Effector memory CD4-positive, alpha-beta T cell (primary cell): ENCODE data around the gene TBX4.

Experiments
- DNase-seq, 3 donors: peaks; one replicate each; pipeline ENCODE4 v3.0.0-alpha.2; 2020
- H3K27ac ChIP-seq: 2 replicates; pipeline ENCODE4 v1.7.0; 2013; ENCODE audit warnings: mild to moderate bottlenecking, low read length, moderate library complexity; ENCODE audit not compliant: insufficient read depth, poor library complexity, severe bottlenecking
- H3K27me3 ChIP-seq: replicated peaks from 2 replicates; pipeline ENCODE4 v1.7.0; 2013; ENCODE audit warnings: mild to moderate bottlenecking, low read length; ENCODE audit not compliant: insufficient read depth, control insufficient read depth, poor library complexity, severe bottlenecking
- H3K36me3 ChIP-seq: 2 replicates; pipeline ENCODE4 v1.7.0; 2013; ENCODE audit warnings: mild to moderate bottlenecking, low read length, moderate library complexity; ENCODE audit not compliant: control insufficient read depth, insufficient read depth
- H3K4me1 ChIP-seq: 2 replicates; pipeline ENCODE4 v1.7.0; 2013; ENCODE audit warnings: low read length, mild to moderate bottlenecking; ENCODE audit not compliant: control insufficient read depth, insufficient read depth, poor library complexity, severe bottlenecking
- H3K4me3 ChIP-seq: 2 replicates; pipeline ENCODE4 v1.7.0; 2013; ENCODE audit warnings: low read length, low read depth, mild to moderate bottlenecking; ENCODE audit not compliant: insufficient read depth, poor library complexity, severe bottlenecking
- H3K9me3 ChIP-seq: 2 replicates; pipeline ENCODE4 v1.7.0; 2013; ENCODE audit warnings: mild to moderate bottlenecking, low read length, moderate library complexity; ENCODE audit not compliant: control insufficient read depth

Gene TBX4

DNA sequence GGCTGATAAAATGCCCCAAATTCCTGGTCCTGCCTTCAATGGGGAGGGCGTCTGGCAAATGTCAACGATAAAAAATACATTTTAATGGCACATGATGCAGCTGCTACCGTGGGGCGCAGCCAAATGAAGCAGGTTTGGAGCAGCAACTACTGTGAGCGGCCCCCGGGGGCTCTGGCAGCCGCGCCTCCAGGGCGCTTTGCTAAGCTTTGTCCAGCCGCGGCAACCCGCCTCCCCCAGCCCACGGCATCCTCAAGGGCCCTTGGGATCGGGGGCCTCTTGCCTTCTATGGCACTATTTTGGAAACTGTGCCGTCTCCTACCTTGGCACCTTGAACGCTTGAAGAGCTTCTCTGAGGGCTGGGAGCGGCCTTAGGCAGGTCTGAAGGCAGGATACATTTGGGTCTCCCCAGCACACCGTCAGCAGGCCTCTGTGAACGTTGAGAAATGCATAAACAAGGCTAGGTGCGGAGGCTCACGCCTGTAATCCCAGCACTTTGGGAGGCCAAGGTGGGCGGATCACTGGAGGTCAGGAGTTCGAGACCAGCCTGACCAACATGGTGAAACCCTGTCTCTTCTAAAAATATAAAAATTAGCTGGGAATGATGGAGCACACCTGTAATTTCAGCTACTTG is 25.1 kb downstream of the TBX4 start:
- no peaks in the 10 kb centered on the region for H3K36me3 ChIP-seq
- H3K27ac ChIP-seq, result no peak overlapping the region
- H3K4me3 ChIP-seq, result no peak overlapping the region
- no peaks in the 10 kb centered on the region for H3K9me3 ChIP-seq
- no peak for DNase-seq
- no peaks in the 10 kb centered on the region for H3K4me1 ChIP-seq
- H3K27me3 ChIP-seq, result no peaks in the 10 kb centered on the region

DNA sequence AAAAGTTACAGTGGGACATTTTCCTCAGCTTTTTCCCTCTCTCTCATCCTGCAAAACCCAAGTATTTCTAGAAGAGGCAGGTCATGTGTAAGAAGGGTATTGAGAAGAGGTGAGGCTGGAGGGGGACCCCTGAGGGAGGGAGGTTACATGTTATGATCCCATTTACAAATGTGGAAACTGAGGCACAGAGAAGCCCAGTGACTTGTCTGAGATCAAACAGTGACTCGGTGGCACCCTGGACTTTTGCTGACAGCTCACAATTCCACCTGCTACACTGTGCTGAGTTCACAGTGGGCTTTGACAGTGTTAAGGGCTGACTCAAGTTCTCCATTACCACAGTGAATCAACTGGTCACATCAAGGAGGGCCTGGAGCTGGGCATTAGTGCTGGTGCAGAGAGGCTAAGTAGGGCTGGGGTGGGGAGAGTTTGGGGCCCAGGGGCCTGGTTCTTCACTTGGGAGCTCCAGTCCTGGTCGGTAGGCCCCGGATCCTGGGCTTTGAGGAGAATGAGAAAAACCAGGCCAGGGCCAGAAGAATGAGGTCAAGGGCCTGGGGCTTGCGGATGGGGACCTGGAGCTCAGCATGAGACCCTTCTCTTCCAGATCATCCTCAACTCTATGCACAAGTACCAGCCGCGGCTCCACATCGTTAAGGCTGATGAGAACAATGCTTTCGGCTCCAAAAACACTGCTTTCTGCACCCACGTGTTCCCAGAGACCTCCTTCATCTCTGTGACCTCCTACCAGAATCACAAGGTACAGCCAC is 26.0 kb downstream of the TBX4 start:
- Histone ChIP-seq H3K27ac (no peak overlapping the region), H3K4me3 (no peak overlapping the region), H3K36me3 (no peaks in the 10 kb centered on the region), H3K27me3 (no peaks in the 10 kb centered on the region), H3K4me1 (no peaks in the 10 kb centered on the region), H3K9me3 (no peaks in the 10 kb centered on the region)
- no peak for DNase-seq

DNA sequence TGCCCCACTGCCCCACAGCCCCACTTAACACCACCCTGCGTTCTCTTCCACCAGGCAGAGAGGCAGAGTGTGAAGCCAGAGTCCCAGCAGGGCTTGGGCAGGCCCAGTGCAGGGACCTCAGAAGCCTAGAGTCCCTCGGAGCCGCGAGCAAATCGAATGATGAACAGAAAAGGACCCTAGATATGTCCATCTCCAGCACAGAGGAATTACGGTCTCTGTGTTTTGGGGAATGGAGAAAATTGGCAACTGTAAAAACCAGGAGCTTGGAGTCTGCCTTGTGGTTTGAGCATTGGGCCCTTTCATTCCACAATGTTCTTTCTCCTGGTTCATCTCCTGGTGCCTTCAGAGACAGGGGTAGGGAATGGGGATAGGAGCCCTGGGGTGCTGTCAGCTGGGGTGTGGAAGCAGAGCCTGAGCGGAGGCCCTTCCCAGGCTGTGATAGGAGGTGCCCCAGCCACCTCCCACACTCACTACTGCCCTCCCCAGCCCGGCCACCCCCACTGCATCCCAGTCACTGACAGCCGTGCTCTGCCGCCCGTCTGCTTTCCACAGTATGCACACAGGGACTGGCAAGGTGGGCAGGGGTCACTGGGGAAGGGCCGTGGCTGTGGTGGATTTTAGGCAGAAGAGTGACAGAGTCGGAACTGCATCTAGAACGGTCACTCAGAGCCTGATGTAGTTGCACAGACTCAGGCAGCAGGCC is 26.7 kb downstream of the TBX4 start:
- Histone ChIP-seq H3K4me1 (no peaks in the 10 kb centered on the region), H3K4me3 (no peak overlapping the region), H3K27me3 (no peaks in the 10 kb centered on the region), H3K9me3 (no peaks in the 10 kb centered on the region), H3K27ac (no peak overlapping the region), H3K36me3 (no peaks in the 10 kb centered on the region)
- DNase-seq, result no peak

- Histone ChIP-seq H3K27me3 (no peaks in the 10 kb centered on the region), H3K9me3 (no peaks in the 10 kb centered on the region), H3K4me3 (no peak overlapping the region), H3K27ac (no peak overlapping the region), H3K4me1 (no peaks in the 10 kb centered on the region), H3K36me3 (no peaks in the 10 kb centered on the region)
- no peak for DNase-seq
Observed at GRCh38 chr17:61479493-61480413, 27.5 kb downstream of the TBX4 start.

- DNase-seq, result no peak
- Histone ChIP-seq H3K27me3 (no peaks in the 10 kb centered on the region), H3K27ac (no peak overlapping the region), H3K4me1 (no peaks in the 10 kb centered on the region), H3K9me3 (no peaks in the 10 kb centered on the region), H3K36me3 (no peaks in the 10 kb centered on the region), H3K4me3 (no peak overlapping the region)
Observed at GRCh38 chr17:61480414-61480807, 28.2 kb downstream of the TBX4 start.

- no peaks in the 10 kb centered on the region for H3K27me3 ChIP-seq
- no peaks in the 10 kb centered on the region for H3K4me1 ChIP-seq
- no peaks in the 10 kb centered on the region for H3K9me3 ChIP-seq
- H3K36me3 ChIP-seq, result no peaks in the 10 kb centered on the region
- H3K4me3 ChIP-seq, result no peak overlapping the region
- no peak for DNase-seq
- H3K27ac ChIP-seq, result no peak overlapping the region
Observed at GRCh38 chr17:61481421-61481820, 29.2 kb downstream of the TBX4 start.

DNA sequence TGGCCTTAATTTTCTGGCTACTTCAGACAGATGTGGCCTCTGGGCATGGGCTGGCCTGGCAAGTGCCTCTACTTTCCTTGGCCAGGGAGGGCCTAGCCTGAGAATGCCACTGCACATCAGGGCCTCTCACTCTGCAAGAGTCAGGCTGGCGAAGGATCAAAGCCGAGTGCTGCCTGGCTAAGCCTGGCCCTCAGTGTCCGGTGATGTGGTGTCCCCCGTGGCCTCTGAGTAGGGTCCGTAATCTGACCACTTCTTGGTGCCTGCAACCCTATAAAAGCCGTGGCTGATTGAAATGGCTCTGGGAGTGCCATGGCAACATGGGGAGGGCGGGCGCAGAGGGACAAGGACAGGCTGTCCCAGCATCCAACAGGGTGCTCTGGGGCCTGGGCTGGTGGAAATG is 30.2 kb downstream of the TBX4 start:
- H3K27me3 ChIP-seq, result no peaks in the 10 kb centered on the region
- H3K27ac ChIP-seq, result no peak overlapping the region
- no peaks in the 10 kb centered on the region for H3K36me3 ChIP-seq
- no peak for DNase-seq
- H3K9me3 ChIP-seq, result no peaks in the 10 kb centered on the region
- no peaks in the 10 kb centered on the region for H3K4me1 ChIP-seq
- no peak overlapping the region for H3K4me3 ChIP-seq

- Histone ChIP-seq H3K27me3 (no peaks in the 10 kb centered on the region), H3K27ac (no peak overlapping the region)
Observed at GRCh38 chr17:61483778-61484116, 31.5 kb downstream of the TBX4 start.

DNA sequence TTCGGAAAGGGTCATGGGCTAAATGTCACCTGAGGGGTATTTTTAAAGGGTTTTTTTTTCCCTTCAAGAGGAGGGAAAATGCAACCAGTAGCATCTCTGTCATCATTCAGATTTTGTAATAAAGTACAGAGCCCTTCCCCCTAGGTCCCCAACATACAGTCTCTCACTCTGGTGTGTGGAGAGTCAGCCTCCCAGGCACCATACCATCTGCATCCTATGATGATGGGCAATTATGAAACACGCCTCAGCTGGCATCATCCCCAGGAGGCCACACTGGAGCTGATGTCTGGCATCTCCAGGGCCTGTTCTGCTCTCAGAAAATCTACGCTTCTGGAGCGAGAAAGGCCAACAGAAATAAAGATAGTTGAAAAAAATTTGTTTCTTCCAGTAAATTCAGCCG is 32.0 kb downstream of the TBX4 start:
- Histone ChIP-seq H3K4me3 (no peak overlapping the region), H3K36me3 (no peaks in the 10 kb centered on the region), H3K27ac (no peak overlapping the region), H3K9me3 (no peaks in the 10 kb centered on the region), H3K4me1 (no peaks in the 10 kb centered on the region), H3K27me3 (no peaks in the 10 kb centered on the region)
- DNase-seq, result no peak

More at GRCh38 chr17:61483778-61484116, 31.5 kb downstream of the TBX4 start:
- H3K9me3 ChIP-seq, result no peaks in the 10 kb centered on the region
- no peaks in the 10 kb centered on the region for H3K36me3 ChIP-seq
- no peak for DNase-seq
- no peaks in the 10 kb centered on the region for H3K4me1 ChIP-seq
- no peak overlapping the region for H3K4me3 ChIP-seq
